ENCODE data around the gene OLFM2. TPM values are rescaled to one million over a fixed set of nuclear protein-coding genes. Genes with fewer than 3 reads are reported as not detected.
A peak's percentile ranks its signal among the peaks of the same experiment; 100 is the strongest.

Gene OLFM2
- total and polyA plus RNA-seq, 2 experiments from 2014 or later, result 58.1 to 117 TPM

DNA sequence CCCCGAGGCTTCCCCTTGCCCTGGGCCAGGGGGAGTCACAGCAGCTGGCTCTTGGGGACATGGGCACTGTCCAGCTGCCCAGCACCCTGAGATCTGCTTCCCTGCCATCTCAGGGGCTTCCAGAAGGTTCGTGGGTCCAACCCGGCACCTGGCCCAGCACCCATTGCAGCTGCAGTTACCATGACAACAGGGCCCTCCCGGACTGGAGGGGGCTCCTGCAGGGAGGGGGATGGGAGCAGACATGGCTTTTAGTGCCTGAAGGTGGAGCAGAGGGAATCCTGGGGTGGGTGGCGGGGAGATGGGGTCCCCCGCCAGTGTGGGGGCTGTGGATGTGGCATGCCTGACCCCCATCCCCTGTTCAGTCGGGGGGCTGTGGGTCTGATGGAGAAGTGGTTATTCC, 86.5 kb downstream of the OLFM2 start:
- no peaks in the 10 kb centered on the region for H3F3A ChIP-seq (replicated peaks; ENCODE audit: low read depth)
- H3K27ac ChIP-seq (ENCODE audit: low read depth), result no peak overlapping the region

More for the DNA sequence above, 86.5 kb downstream of the OLFM2 start:
- ATAC-seq (no peak), DNase-seq (ENCODE audit: low spot score) (no peak)
- Histone ChIP-seq H3K9me2 (ENCODE audit: insufficient read depth) (no peaks in the 10 kb centered on the region), H3K4me3 (no peak overlapping the region), H3K79me2 (replicated peaks; ENCODE audit: insufficient read depth) (no peaks in the 10 kb centered on the region), H2AFZ (no peak overlapping the region), H3K4me1 (ENCODE audit: insufficient read depth) (peaks cover 10% of the 10 kb centered on the region; the same call in 1 of the 2 replicates), H3K27me3 (ENCODE audit: insufficient read depth) (no peaks in the 10 kb centered on the region), H3K4me2 (0 out of 2 replicates have a peak overlapping the region, but pooled peaks have one; percentile 26), H3K36me3 (ENCODE audit: insufficient read depth) (no peaks in the 10 kb centered on the region), H4K20me1 (replicated peaks; ENCODE audit: insufficient read depth) (peaks cover 8% of the 10 kb centered on the region; the same call in 1 of the 2 replicates)
- peaks cover 8% of the 10 kb centered on the region for H3K27me3 Mint-ChIP-seq (ENCODE audit: insufficient read depth, low read depth, poor library complexity)
- H3K27ac Mint-ChIP-seq, result no peak overlapping the region
- H3K4me3 Mint-ChIP-seq, result no peak overlapping the region
- H3K4me1 Mint-ChIP-seq, result peaks cover 23% of the 10 kb centered on the region
- H3K36me3 Mint-ChIP-seq (ENCODE audit: low read depth), result peaks cover 15% of the 10 kb centered on the region; the same call in 1 of the 3 replicates
- TF ChIP-seq, protein P1, sequence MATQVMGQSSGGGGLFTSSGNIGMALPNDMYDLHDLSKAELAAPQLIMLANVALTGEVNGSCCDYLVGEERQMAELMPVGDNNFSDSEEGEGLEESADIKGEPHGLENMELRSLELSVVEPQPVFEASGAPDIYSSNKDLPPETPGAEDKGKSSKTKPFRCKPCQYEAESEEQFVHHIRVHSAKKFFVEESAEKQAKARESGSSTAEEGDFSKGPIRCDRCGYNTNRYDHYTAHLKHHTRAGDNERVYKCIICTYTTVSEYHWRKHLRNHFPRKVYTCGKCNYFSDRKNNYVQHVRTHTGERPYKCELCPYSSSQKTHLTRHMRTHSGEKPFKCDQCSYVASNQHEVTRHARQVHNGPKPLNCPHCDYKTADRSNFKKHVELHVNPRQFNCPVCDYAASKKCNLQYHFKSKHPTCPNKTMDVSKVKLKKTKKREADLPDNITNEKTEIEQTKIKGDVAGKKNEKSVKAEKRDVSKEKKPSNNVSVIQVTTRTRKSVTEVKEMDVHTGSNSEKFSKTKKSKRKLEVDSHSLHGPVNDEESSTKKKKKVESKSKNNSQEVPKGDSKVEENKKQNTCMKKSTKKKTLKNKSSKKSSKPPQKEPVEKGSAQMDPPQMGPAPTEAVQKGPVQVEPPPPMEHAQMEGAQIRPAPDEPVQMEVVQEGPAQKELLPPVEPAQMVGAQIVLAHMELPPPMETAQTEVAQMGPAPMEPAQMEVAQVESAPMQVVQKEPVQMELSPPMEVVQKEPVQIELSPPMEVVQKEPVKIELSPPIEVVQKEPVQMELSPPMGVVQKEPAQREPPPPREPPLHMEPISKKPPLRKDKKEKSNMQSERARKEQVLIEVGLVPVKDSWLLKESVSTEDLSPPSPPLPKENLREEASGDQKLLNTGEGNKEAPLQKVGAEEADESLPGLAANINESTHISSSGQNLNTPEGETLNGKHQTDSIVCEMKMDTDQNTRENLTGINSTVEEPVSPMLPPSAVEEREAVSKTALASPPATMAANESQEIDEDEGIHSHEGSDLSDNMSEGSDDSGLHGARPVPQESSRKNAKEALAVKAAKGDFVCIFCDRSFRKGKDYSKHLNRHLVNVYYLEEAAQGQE (IDR thresholded peaks at IDR 0.05; ENCODE audit: unreplicated experiment), result no peak
- TF ChIP-seq ZNF114 (CRISPR knock-in tag; IDR thresholded peaks at IDR 0.05) (no peak), JUNB (IDR thresholded peaks at IDR 0.05; ENCODE audit: unreplicated experiment) (no peak), NANOG (IDR thresholded peaks at IDR 0.05; ENCODE audit: borderline replicate concordance) (no peak), ZNF331 (CRISPR knock-in tag; IDR thresholded peaks at IDR 0.05; ENCODE audit: low read depth) (no peak), EZH2 (IDR thresholded peaks at IDR 0.05; ENCODE audit: low read depth, unreplicated experiment) (no peak), STAT1 (IDR thresholded peaks at IDR 0.05; ENCODE audit: unreplicated experiment) (no peak), POLR2AphosphoS5 (IDR thresholded peaks at IDR 0.05; ENCODE audit: low read depth) (no peak), CREB1 (CRISPR knock-in tag; IDR thresholded peaks at IDR 0.05; ENCODE audit: low read depth) (no peak), EZH2phosphoT487 (IDR thresholded peaks at IDR 0.05; ENCODE audit: unreplicated experiment) (no peak)
- TF ChIP-seq, protein P2, sequence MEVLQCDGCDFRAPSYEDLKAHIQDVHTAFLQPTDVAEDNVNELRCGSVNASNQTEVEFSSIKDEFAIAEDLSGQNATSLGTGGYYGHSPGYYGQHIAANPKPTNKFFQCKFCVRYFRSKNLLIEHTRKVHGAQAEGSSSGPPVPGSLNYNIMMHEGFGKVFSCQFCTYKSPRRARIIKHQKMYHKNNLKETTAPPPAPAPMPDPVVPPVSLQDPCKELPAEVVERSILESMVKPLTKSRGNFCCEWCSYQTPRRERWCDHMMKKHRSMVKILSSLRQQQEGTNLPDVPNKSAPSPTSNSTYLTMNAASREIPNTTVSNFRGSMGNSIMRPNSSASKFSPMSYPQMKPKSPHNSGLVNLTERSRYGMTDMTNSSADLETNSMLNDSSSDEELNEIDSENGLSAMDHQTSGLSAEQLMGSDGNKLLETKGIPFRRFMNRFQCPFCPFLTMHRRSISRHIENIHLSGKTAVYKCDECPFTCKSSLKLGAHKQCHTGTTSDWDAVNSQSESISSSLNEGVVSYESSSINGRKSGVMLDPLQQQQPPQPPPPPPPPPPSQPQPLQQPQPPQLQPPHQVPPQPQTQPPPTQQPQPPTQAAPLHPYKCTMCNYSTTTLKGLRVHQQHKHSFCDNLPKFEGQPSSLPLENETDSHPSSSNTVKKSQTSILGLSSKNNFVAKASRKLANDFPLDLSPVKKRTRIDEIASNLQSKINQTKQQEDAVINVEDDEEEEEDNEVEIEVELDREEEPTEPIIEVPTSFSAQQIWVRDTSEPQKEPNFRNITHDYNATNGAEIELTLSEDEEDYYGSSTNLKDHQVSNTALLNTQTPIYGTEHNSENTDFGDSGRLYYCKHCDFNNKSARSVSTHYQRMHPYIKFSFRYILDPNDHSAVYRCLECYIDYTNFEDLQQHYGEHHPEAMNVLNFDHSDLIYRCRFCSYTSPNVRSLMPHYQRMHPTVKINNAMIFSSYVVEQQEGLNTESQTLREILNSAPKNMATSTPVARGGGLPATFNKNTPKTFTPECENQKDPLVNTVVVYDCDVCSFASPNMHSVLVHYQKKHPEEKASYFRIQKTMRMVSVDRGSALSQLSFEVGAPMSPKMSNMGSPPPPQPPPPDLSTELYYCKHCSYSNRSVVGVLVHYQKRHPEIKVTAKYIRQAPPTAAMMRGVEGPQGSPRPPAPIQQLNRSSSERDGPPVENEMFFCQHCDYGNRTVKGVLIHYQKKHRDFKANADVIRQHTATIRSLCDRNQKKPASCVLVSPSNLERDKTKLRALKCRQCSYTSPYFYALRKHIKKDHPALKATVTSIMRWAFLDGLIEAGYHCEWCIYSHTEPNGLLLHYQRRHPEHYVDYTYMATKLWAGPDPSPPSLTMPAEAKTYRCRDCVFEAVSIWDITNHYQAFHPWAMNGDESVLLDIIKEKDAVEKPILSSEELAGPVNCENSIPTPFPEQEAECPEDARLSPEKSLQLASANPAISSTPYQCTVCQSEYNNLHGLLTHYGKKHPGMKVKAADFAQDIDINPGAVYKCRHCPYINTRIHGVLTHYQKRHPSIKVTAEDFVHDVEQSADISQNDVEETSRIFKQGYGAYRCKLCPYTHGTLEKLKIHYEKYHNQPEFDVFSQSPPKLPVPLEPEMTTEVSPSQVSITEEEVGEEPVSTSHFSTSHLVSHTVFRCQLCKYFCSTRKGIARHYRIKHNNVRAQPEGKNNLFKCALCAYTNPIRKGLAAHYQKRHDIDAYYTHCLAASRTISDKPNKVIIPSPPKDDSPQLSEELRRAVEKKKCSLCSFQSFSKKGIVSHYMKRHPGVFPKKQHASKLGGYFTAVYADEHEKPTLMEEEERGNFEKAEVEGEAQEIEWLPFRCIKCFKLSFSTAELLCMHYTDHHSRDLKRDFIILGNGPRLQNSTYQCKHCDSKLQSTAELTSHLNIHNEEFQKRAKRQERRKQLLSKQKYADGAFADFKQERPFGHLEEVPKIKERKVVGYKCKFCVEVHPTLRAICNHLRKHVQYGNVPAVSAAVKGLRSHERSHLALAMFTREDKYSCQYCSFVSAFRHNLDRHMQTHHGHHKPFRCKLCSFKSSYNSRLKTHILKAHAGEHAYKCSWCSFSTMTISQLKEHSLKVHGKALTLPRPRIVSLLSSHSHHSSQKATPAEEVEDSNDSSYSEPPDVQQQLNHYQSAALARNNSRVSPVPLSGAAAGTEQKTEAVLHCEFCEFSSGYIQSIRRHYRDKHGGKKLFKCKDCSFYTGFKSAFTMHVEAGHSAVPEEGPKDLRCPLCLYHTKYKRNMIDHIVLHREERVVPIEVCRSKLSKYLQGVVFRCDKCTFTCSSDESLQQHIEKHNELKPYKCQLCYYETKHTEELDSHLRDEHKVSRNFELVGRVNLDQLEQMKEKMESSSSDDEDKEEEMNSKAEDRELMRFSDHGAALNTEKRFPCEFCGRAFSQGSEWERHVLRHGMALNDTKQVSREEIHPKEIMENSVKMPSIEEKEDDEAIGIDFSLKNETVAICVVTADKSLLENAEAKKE (CRISPR knock-in tag; IDR thresholded peaks at IDR 0.05), result no peak
- TF ChIP-seq, protein P3, sequence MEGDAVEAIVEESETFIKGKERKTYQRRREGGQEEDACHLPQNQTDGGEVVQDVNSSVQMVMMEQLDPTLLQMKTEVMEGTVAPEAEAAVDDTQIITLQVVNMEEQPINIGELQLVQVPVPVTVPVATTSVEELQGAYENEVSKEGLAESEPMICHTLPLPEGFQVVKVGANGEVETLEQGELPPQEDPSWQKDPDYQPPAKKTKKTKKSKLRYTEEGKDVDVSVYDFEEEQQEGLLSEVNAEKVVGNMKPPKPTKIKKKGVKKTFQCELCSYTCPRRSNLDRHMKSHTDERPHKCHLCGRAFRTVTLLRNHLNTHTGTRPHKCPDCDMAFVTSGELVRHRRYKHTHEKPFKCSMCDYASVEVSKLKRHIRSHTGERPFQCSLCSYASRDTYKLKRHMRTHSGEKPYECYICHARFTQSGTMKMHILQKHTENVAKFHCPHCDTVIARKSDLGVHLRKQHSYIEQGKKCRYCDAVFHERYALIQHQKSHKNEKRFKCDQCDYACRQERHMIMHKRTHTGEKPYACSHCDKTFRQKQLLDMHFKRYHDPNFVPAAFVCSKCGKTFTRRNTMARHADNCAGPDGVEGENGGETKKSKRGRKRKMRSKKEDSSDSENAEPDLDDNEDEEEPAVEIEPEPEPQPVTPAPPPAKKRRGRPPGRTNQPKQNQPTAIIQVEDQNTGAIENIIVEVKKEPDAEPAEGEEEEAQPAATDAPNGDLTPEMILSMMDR (conservative IDR thresholded peaks at IDR 0.05; ENCODE audit: low read depth in 2 of 2), result no peak
- TF ChIP-seq, protein P4, sequence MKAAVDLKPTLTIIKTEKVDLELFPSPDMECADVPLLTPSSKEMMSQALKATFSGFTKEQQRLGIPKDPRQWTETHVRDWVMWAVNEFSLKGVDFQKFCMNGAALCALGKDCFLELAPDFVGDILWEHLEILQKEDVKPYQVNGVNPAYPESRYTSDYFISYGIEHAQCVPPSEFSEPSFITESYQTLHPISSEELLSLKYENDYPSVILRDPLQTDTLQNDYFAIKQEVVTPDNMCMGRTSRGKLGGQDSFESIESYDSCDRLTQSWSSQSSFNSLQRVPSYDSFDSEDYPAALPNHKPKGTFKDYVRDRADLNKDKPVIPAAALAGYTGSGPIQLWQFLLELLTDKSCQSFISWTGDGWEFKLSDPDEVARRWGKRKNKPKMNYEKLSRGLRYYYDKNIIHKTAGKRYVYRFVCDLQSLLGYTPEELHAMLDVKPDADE (IDR thresholded peaks at IDR 0.05), result no peak
- H3K9me3 Mint-ChIP-seq, result peaks cover 4% of the 10 kb centered on the region; the same call in 2 of the 3 replicates
